ENCODE measurements around the gene FCSK. TPM values are rescaled to one million over a fixed set of nuclear protein-coding genes. Genes with fewer than 3 reads are reported as not detected.

The FCSK gene
- total and polyA plus RNA-seq, 2 of the 13 experiments (the other 11 are each of a cell fraction or from before 2014, with no cell fraction given), result 9.1 to 19.2 TPM

- TF ChIP-seq ZNF839 (CRISPR knock-in tag; IDR thresholded peaks at IDR 0.05; ENCODE audit: borderline replicate concordance), result peak; percentile 50; the same call in 1 of the 2 replicates
- peak; percentile 90 for TF ChIP-seq PCBP1 (IDR thresholded peaks at IDR 0.05; ENCODE audit: borderline replicate concordance, low read depth, low read length)
- TF ChIP-seq ZNF7 (CRISPR knock-in tag; IDR thresholded peaks at IDR 0.05), result no peak
- peak; percentile 75; the same call in 1 of the 2 replicates for TF ChIP-seq REL (CRISPR knock-in tag; conservative IDR thresholded peaks at IDR 0.05)
- peak; percentile 55 for TF ChIP-seq FOXJ3 (CRISPR knock-in tag; IDR thresholded peaks at IDR 0.05; ENCODE audit: borderline replicate concordance)
- peak; percentile 60; the same call in 1 of the 2 replicates for TF ChIP-seq ARID5B (CRISPR knock-in tag; IDR thresholded peaks at IDR 0.05)
- TF ChIP-seq ZNF619 (CRISPR knock-in tag; IDR thresholded peaks at IDR 0.05), result peak; percentile 93
- peak; percentile 90 for TF ChIP-seq ZNF430 (CRISPR knock-in tag; IDR thresholded peaks at IDR 0.05)
- TF ChIP-seq ZNF543 (CRISPR knock-in tag; IDR thresholded peaks at IDR 0.05), result peak; percentile 80
- TF ChIP-seq ZBTB3 (CRISPR knock-in tag; IDR thresholded peaks at IDR 0.05; ENCODE audit: borderline replicate concordance, low read depth), result 0 out of 2 replicates have a peak, but pooled peaks have one; percentile 48
- 0 out of 2 replicates have a peak, but pooled peaks have one; percentile 39 for TF ChIP-seq NCOA5 (CRISPR knock-in tag; IDR thresholded peaks at IDR 0.05)
- peak; percentile 42; the same call in 1 of the 2 replicates for TF ChIP-seq MLX (CRISPR knock-in tag; IDR thresholded peaks at IDR 0.05)
- TF ChIP-seq NCOA2 (CRISPR knock-in tag; IDR thresholded peaks at IDR 0.05), result peak; percentile 37; the same call in 1 of the 2 replicates
- TF ChIP-seq CREBL2 (CRISPR knock-in tag; IDR thresholded peaks at IDR 0.05; ENCODE audit: borderline replicate concordance), result peak; percentile 81; the same call in 1 of the 2 replicates
- TF ChIP-seq ZSCAN12 (CRISPR knock-in tag; IDR thresholded peaks at IDR 0.05), result peak; percentile 76; the same call in 1 of the 2 replicates
- TF ChIP-seq AGO1 (IDR thresholded peaks at IDR 0.05; ENCODE audit: low read depth, low read length, poor library complexity, severe bottlenecking), result peak; percentile 91
- TF ChIP-seq MBNL3 (CRISPR knock-in tag; conservative IDR thresholded peaks at IDR 0.05), result no peak
- TF ChIP-seq MEIS2 (CRISPR knock-in tag; IDR thresholded peaks at IDR 0.05), result peak; percentile 86
- TF ChIP-seq JUN (CRISPR knock-in tag; IDR thresholded peaks at IDR 0.05), result peak; percentile 22; the same call in 1 of the 2 replicates
- TF ChIP-seq GFI1 (CRISPR knock-in tag; IDR thresholded peaks at IDR 0.05; ENCODE audit: borderline replicate concordance), result peak; percentile 50; the same call in 1 of the 2 replicates
- TF ChIP-seq ZBTB42 (CRISPR knock-in tag; IDR thresholded peaks at IDR 0.05), result peak; percentile 92
- TF ChIP-seq CBX1 (IDR thresholded peaks at IDR 0.05; ENCODE audit: low read depth), result no peak
- peak; percentile 72; the same call in 1 of the 2 replicates for TF ChIP-seq CC2D1A (CRISPR knock-in tag; IDR thresholded peaks at IDR 0.05)
- peak; percentile 88 for TF ChIP-seq DMAP1 (CRISPR knock-in tag; IDR thresholded peaks at IDR 0.05)
- peak; percentile 90 for TF ChIP-seq SALL2 (CRISPR knock-in tag; IDR thresholded peaks at IDR 0.05)
- TF ChIP-seq FOXA1 (IDR thresholded peaks at IDR 0.05), result no peak
- no peak for TF ChIP-seq FOXA1 (CRISPR knock-in tag; IDR thresholded peaks at IDR 0.05)
- no peak for TF ChIP-seq NFIC (IDR thresholded peaks at IDR 0.05; ENCODE audit: low read length)
These were observed at the start of gene FCSK (continued) for GRCh38 chr16:70454222-70455034.

Measured in HepG2 (cell line).